Measurements from ENCODE around the gene FMNL2. TPM values are rescaled to one million over a fixed set of nuclear protein-coding genes. Genes with fewer than 3 reads are reported as not detected.

The FMNL2 gene
- total and polyA plus RNA-seq, 2 experiments from 2014 or later = 4.4 to 18.6 TPM

- Histone ChIP-seq H2AFZ (no peak overlapping the region), H4K20me1 (ENCODE audit: insufficient read depth) (no peaks in the 10 kb centered on the region), H3K9me2 (ENCODE audit: insufficient read depth) (no peaks in the 10 kb centered on the region), H3K4me1 (ENCODE audit: insufficient read depth) (peaks cover 44% of the 10 kb centered on the region), H3K36me3 (ENCODE audit: low read depth) (no peaks in the 10 kb centered on the region), H3K27ac (peak overlapping the region; percentile 54), H3K27me3 (replicated peaks; ENCODE audit: insufficient read depth) (no peaks in the 10 kb centered on the region), H3K4me3 (no peak overlapping the region), H3K9me3 (ENCODE audit: low read depth) (peaks cover 2% of the 10 kb centered on the region), H3K9ac (no peak overlapping the region), H3K4me2 (ENCODE audit: unreplicated experiment) (peak overlapping the region; percentile 20), H3K79me2 (ENCODE audit: insufficient read depth) (peaks cover 98% of the 10 kb centered on the region), H3F3A (ENCODE audit: insufficient read depth) (peaks cover 35% of the 10 kb centered on the region)
- peak; percentile 86 for DNase-seq
- TF ChIP-seq EZH2 (IDR thresholded peaks at IDR 0.05; ENCODE audit: insufficient read depth, poor library complexity, severe bottlenecking) (no peak), EZH2phosphoT487 (IDR thresholded peaks at IDR 0.05; ENCODE audit: insufficient read depth, low read depth) (no peak)
- in situ Hi-C loops (cut with MboI) = no loop called here
- 72 to 92% methylated on average over 2 of the region's 2 CpGs for WGBS, 2 experiments (ENCODE audit: low coverage in 1 of 2, low lambda C conversion rate in 2 of 2, missing lambda C conversion rate in 2 of 2)
These were observed 75.2 kb downstream of the FMNL2 start for GRCh38 chr2:152410165-152410597.

GRCh38 chr2:152411154-152411553, 76.2 kb downstream of the FMNL2 start:
- in situ Hi-C loops (cut with MboI) = no loop called here

DNA sequence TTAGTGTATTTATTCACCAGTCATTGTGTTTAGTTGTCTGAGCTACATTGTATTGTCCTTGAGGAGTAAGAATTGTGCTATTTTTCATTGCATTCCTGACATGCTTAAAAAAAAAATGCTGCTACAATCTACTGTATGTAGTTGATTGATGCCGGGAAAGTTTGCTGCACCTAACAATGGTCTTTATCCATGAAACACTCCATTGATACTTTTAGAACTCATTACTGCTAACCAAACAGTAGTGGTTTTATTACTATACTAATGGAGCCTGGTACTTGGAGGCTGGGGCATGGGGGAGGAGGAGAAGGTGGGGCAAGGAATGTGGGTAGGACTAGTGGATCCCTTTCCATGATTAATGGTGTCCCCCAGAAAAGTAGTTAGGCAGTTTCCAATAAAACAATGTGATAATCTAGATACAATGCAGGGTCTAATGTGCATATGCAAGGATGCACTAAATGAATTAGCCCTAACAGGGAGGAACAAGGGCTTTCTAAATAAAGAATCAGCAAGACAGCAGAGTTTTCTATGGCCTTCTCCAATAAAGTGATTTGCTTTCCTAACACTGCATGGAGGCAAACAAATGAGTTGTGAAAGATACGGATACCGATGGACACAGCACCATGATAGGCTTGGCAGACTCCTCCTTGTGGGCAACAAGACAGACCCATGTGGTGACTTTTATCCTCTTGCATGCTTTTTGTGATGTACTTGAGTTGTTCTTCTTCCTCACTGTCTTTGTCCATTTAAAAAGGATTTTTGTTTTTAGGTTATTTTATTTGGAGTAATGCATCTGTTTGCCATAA, 78.5 kb downstream of the FMNL2 start:
- Histone ChIP-seq H3K36me3 (ENCODE audit: low read depth) (no peaks in the 10 kb centered on the region), H3K9me2 (ENCODE audit: insufficient read depth) (no peaks in the 10 kb centered on the region), H3K9me3 (ENCODE audit: low read depth) (peaks cover under 1% of the 10 kb centered on the region), H4K20me1 (ENCODE audit: insufficient read depth) (no peaks in the 10 kb centered on the region), H2AFZ (no peak overlapping the region), H3K4me2 (ENCODE audit: unreplicated experiment) (no peak overlapping the region), H3K4me3 (no peak overlapping the region), H3K79me2 (ENCODE audit: insufficient read depth) (peaks cover 79% of the 10 kb centered on the region), H3K27ac (no peak overlapping the region), H3K4me1 (ENCODE audit: insufficient read depth) (peaks cover 27% of the 10 kb centered on the region), H3K9ac (no peak overlapping the region), H3K27me3 (replicated peaks; ENCODE audit: insufficient read depth) (no peaks in the 10 kb centered on the region), H3F3A (ENCODE audit: insufficient read depth) (peaks cover 16% of the 10 kb centered on the region)
- WGBS, 2 experiments (ENCODE audit: low coverage in 1 of 2, low lambda C conversion rate in 2 of 2, missing lambda C conversion rate in 2 of 2) = 95 to 98% methylated on average over 3 of the region's 3 CpGs
- in situ Hi-C loops (cut with MboI) = no loop called here
- no peak for TF ChIP-seq EZH2phosphoT487 (IDR thresholded peaks at IDR 0.05; ENCODE audit: insufficient read depth, low read depth)
- no peak for TF ChIP-seq EZH2 (IDR thresholded peaks at IDR 0.05; ENCODE audit: insufficient read depth, poor library complexity, severe bottlenecking)
- no peak for DNase-seq

More at GRCh38 chr2:152411154-152411553, 76.2 kb downstream of the FMNL2 start:
- Histone ChIP-seq H4K20me1 (ENCODE audit: insufficient read depth) (no peaks in the 10 kb centered on the region), H3K36me3 (ENCODE audit: low read depth) (no peaks in the 10 kb centered on the region), H3K79me2 (ENCODE audit: insufficient read depth) (peaks cover 88% of the 10 kb centered on the region), H3F3A (ENCODE audit: insufficient read depth) (peaks cover 30% of the 10 kb centered on the region), H3K27ac (peak overlapping the region; percentile 54; the same call in 1 of the 2 replicates), H3K4me1 (ENCODE audit: insufficient read depth) (peaks cover 42% of the 10 kb centered on the region), H3K9ac (no peak overlapping the region), H3K4me3 (no peak overlapping the region), H2AFZ (no peak overlapping the region), H3K4me2 (ENCODE audit: unreplicated experiment) (no peak overlapping the region), H3K27me3 (replicated peaks; ENCODE audit: insufficient read depth) (no peaks in the 10 kb centered on the region), H3K9me3 (ENCODE audit: low read depth) (peaks cover 2% of the 10 kb centered on the region), H3K9me2 (ENCODE audit: insufficient read depth) (no peaks in the 10 kb centered on the region)
- no peak for DNase-seq
- TF ChIP-seq EZH2phosphoT487 (IDR thresholded peaks at IDR 0.05; ENCODE audit: insufficient read depth, low read depth) (no peak), EZH2 (IDR thresholded peaks at IDR 0.05; ENCODE audit: insufficient read depth, poor library complexity, severe bottlenecking) (no peak)

GRCh38 chr2:152415231-152415642, 80.3 kb downstream of the FMNL2 start:
- Histone ChIP-seq H3K79me2 (ENCODE audit: insufficient read depth) (peaks cover 79% of the 10 kb centered on the region), H3K4me3 (no peak overlapping the region), H3K27ac (no peak overlapping the region), H2AFZ (no peak overlapping the region), H3K4me2 (ENCODE audit: unreplicated experiment) (no peak overlapping the region), H3K27me3 (replicated peaks; ENCODE audit: insufficient read depth) (no peaks in the 10 kb centered on the region), H3K9me3 (ENCODE audit: low read depth) (no peaks in the 10 kb centered on the region), H3K4me1 (ENCODE audit: insufficient read depth) (peaks cover 27% of the 10 kb centered on the region), H3K9me2 (ENCODE audit: insufficient read depth) (no peaks in the 10 kb centered on the region), H3K36me3 (ENCODE audit: low read depth) (no peaks in the 10 kb centered on the region), H3K9ac (no peak overlapping the region), H4K20me1 (ENCODE audit: insufficient read depth) (no peaks in the 10 kb centered on the region), H3F3A (ENCODE audit: insufficient read depth) (peaks cover 14% of the 10 kb centered on the region)
- DNase-seq = peak; percentile 29
- no peak for TF ChIP-seq EZH2phosphoT487 (IDR thresholded peaks at IDR 0.05; ENCODE audit: insufficient read depth, low read depth)
- no peak for TF ChIP-seq EZH2 (IDR thresholded peaks at IDR 0.05; ENCODE audit: insufficient read depth, poor library complexity, severe bottlenecking)
- in situ Hi-C loops (cut with MboI) = no loop called here
- WGBS, 2 experiments (ENCODE audit: low coverage in 1 of 2, low lambda C conversion rate in 2 of 2, missing lambda C conversion rate in 2 of 2) = 69 to 77% methylated on average over 3 of the region's 3 CpGs
